B cell (primary cell): Measurements from ENCODE around the gene BAZ2A. TPM values are rescaled to one million over a fixed set of nuclear protein-coding genes. Genes with fewer than 3 reads are reported as not detected.

Experiments
- ATAC-seq: fragments of 200-7000 bp; cut with Tn5 transposase; one replicate; pipeline ENCODE4 v1.10.0; 2021; ENCODE audit warnings: low read depth, mild to moderate bottlenecking, moderate number of reproducible peaks, moderate library complexity
- CTCF ChIA-PET: fragments of 350-600 bp; sonication (Branson Sonifier 250); formaldehyde crosslinking; loops from one replicate; lab custom pipeline; 2021; ENCODE audit warnings: antibody characterized with exemption, inconsistent platforms; lab: Charles Lee
- POLR2A ChIA-PET: fragments of 350-600 bp; sonication (Branson Sonifier 250); formaldehyde crosslinking; loops from one replicate; lab custom pipeline; 2021; ENCODE audit warnings: antibody characterized with exemption; lab: Charles Lee
- DNase-seq: peaks from one replicate; pipeline ENCODE4 v3.0.0; 2013
- H2AFZ ChIP-seq: 2 replicates; pipeline ENCODE4 v1.6.1; 2012; ENCODE audit warnings: mild to moderate bottlenecking, low read depth, low read length; ENCODE audit not compliant: insufficient read depth, poor library complexity, severe bottlenecking
- H3K27ac ChIP-seq, 2 donors: 1 replicate in 1 of 2; 2 replicates in 1 of 2; pipeline ENCODE4 v1.5.1; 2012 to 2013; ENCODE audit warnings: low read length in 2 of 2, mild to moderate bottlenecking in 2 of 2, moderate library complexity in 1 of 2
- H3K27me3 ChIP-seq, 4 experiments: fragments of 200-600 bp in 1 of 4; sonication (generic) in 1 of 4; replicated peaks in 1 of 4; 1 replicate in 2 of 4; 2 replicates in 2 of 4; pipeline versions ENCODE4 v1.6.1 to v1.7.0; 2013 to 2016; ENCODE audit warnings: low read length in 3 of 4, mild to moderate bottlenecking in 2 of 4, mixed read lengths in 1 of 4, moderate library complexity in 1 of 4; ENCODE audit not compliant: insufficient read depth in 4 of 4, control insufficient read depth in 3 of 4; ENCODE audit errors: control extremely low read depth in 1 of 4
- H3K36me3 ChIP-seq, 2 experiments: replicated peaks in 1 of 2; 1 replicate in 1 of 2; 2 replicates in 1 of 2; pipeline versions ENCODE4 v1.6.1 to v1.7.1; 2013; ENCODE audit warnings: low read length in 1 of 2; ENCODE audit not compliant: insufficient read depth in 2 of 2, control insufficient read depth in 1 of 2; ENCODE audit errors: control extremely low read depth in 1 of 2, extremely low read depth in 1 of 2
- H3K4me1 ChIP-seq, 2 donors: fragments of 200-600 bp in 1 of 2; sonication (generic) in 1 of 2; 1 replicate in 1 of 2; 2 replicates in 1 of 2; pipeline versions ENCODE4 v1.5.1 to v1.6.1; 2013 to 2017; ENCODE audit warnings: low read length in 2 of 2; ENCODE audit not compliant: control insufficient read depth in 2 of 2, insufficient read depth in 2 of 2
- H3K4me2 ChIP-seq: replicated peaks from 2 replicates; pipeline ENCODE3; 2012; ENCODE audit warnings: mild to moderate bottlenecking, low read depth, low read length; ENCODE audit not compliant: poor library complexity, severe bottlenecking
- H3K4me3 ChIP-seq, 5 experiments: fragments of 200-600 bp in 1 of 5; sonication (generic) in 1 of 5; 1 replicate in 3 of 5; 2 replicates in 2 of 5; pipeline versions ENCODE4 v1.5.1 to v1.7.0; 2011 to 2016; ENCODE audit warnings: low read length in 4 of 5, mild to moderate bottlenecking in 4 of 5, low read depth in 2 of 5, control low read depth in 1 of 5, moderate library complexity in 1 of 5; ENCODE audit not compliant: insufficient read depth in 1 of 5; ENCODE audit errors: control extremely low read depth in 1 of 5, extremely low read depth in 1 of 5
- H3K79me2 ChIP-seq: fragments of 200-600 bp; sonication (generic); one replicate; pipeline ENCODE4 v1.6.0; 2016; ENCODE audit warnings: low read length; ENCODE audit not compliant: control insufficient read depth, insufficient read depth
- H3K9ac ChIP-seq: fragments of 200-600 bp; sonication (generic); 2 replicates; pipeline ENCODE4 v1.6.1; 2017; ENCODE audit warnings: mild to moderate bottlenecking, low read length, moderate library complexity
- H3K9me3 ChIP-seq, 3 donors: one replicate each; pipeline versions ENCODE4 v1.6.1 to v1.7.1; 2013; ENCODE audit warnings: low read length in 2 of 3; ENCODE audit not compliant: control insufficient read depth in 2 of 3, insufficient read depth in 1 of 3; ENCODE audit errors: control extremely low read depth in 1 of 3
- H4K20me1 ChIP-seq: 2 replicates; pipeline ENCODE4 v1.6.0; 2012; ENCODE audit warnings: mild to moderate bottlenecking, low read length; ENCODE audit not compliant: insufficient read depth, control insufficient read depth, poor library complexity, severe bottlenecking
- H3K27ac Mint-ChIP-seq: one replicate; pipeline ENCODE4 v1.8.0; 2021; ENCODE audit warnings: mixed read lengths
- H3K27me3 Mint-ChIP-seq: one replicate; pipeline ENCODE4 v1.8.0; 2021; ENCODE audit warnings: mixed read lengths
- H3K4me1 Mint-ChIP-seq: one replicate; pipeline ENCODE4 v1.8.0; 2021; ENCODE audit warnings: mixed read lengths
- H3K4me3 Mint-ChIP-seq: one replicate; pipeline ENCODE4 v1.8.0; 2021; ENCODE audit warnings: mixed read lengths
- H3K9me3 Mint-ChIP-seq: one replicate; pipeline ENCODE4 v1.8.0; 2022; ENCODE audit warnings: mixed read lengths; ENCODE audit not compliant: insufficient read depth
- CTCF ChIP-seq: fragments of 200-600 bp; IDR thresholded peaks from one replicate; pipeline ENCODE4 v1.8.0; 2022; ENCODE audit warnings: antibody characterized with exemption, mild to moderate bottlenecking
- EZH2 ChIP-seq: IDR thresholded peaks from 2 replicates; pipeline ENCODE4 v1.6.1; 2012; ENCODE audit warnings: borderline replicate concordance, low read depth, mild to moderate bottlenecking, moderate library complexity, low read length; ENCODE audit not compliant: insufficient read depth, poor library complexity, severe bottlenecking
- WGBS: methylation state at CpG from one replicate; pipeline ENCODE4 v1.1.5; 2013; ENCODE audit warnings: missing lambda C conversion rate; ENCODE audit not compliant: insufficient coverage; 5-methylcytosine and 5-hydroxymethylcytosine counted together
- intact Hi-C: fragments of 100-400 bp; cut with micrococcal nuclease; formaldehyde crosslinking; loops from one replicate; pipeline ENCODE4 v1.10.0; 2022
- polyA plus RNA-seq: library from polyadenylated mRNA; depleted of rRNA; stranded (reverse); fragments of >200 nt; gene quantifications from 2 replicates; pipeline ENCODE4 v1.2.3, GENCODE V29; 2012
- total RNA-seq, 2 donors: library from RNA; stranded (reverse); fragments of 120-200 nt in 1 of 2; gene quantifications; 1 replicate in 1 of 2; 2 replicates in 1 of 2; pipeline versions ENCODE4 v1.2.3 to v1.2.4, GENCODE V29; 2013 to 2022

Gene BAZ2A
- total and polyA plus RNA-seq, 2 donors (not counting 1 experiment from before 2014, with no cell fraction given): 95.7 to 280 TPM

- Histone ChIP-seq H3K79me2 (peaks cover 56% of the 10 kb centered on the region), H3K27me3 (no peaks in the 10 kb centered on the region), H3K4me1 (peaks cover 67 to 78% of the 10 kb centered on the region in 2 donors), H3K9ac (peak overlapping the region; percentile 31), H3K36me3 (peaks cover 0 to 4% of the 10 kb centered on the region in 2 experiments), H4K20me1 (peaks cover 10% of the 10 kb centered on the region), H3K4me3 (peak overlapping the region; percentile 10 to 40 (median 30)), H2AFZ (peak overlapping the region; percentile 51), H3K9me3 (no peaks in the 10 kb centered on the region), H3K4me2 (peak overlapping the region; percentile 72), H3K27ac (peak overlapping the region; percentile 75 to 83)
- Mint-ChIP-seq H3K27ac (peak overlapping the region; percentile 92), H3K27me3 (no peaks in the 10 kb centered on the region), H3K4me3 (peak overlapping the region; percentile 89), H3K9me3 (no peaks in the 10 kb centered on the region), H3K4me1 (peaks cover 86% of the 10 kb centered on the region)
- TF ChIP-seq EZH2: no peak
- TF ChIP-seq CTCF: no peak
- CTCF ChIA-PET: interaction anchor here (0.8 to 4.4 kb wide), 3 partner anchors 13 to 119 kb away, joined by 3 to 48 read pairs (median 33); partner anchors contain the start of gene ATP5F1B
- ATAC-seq (no peak), DNase-seq (peak; percentile 34)
- intact Hi-C loops: loop anchor here (5.0 to 10.0 kb wide), 5 partner anchors 111 to 892 kb away; partner anchors contain the start of genes APOF, DDIT3, MBD6 and NAB2
- 37% methylated on average over 2 of the region's 4 CpGs for WGBS
- POLR2A ChIA-PET: interaction anchor here (0.6 to 5.1 kb wide), 4 partner anchors 13 to 479 kb away, joined by 3 to 18 read pairs (median 4); partner anchors contain the start of genes ATP5F1B and PTGES3
Observed at GRCh38 chr12:56632701-56633467, 2.8 kb upstream of the BAZ2A start.
